Keratinocyte (primary cell): ENCODE measurements around the gene CEP63. TPM values are rescaled to one million over a fixed set of nuclear protein-coding genes. Genes with fewer than 3 reads are reported as not detected.

Experiments used
- DNase-seq: peaks from one replicate; pipeline ENCODE4 v3.0.0-alpha.2; 2011; ENCODE audit warnings: low read depth, missing footprints, low spot score
- FAIRE-seq: peaks from 2 replicates; lab custom pipeline; 2011; peaks lifted over from hg19 to GRCh38; lab: Jason Lieb, UNC
- H2AFZ ChIP-seq: 2 replicates; pipeline ENCODE4 v1.6.0; 2012; ENCODE audit warnings: low read length, control low read depth, inconsistent platforms; ENCODE audit not compliant: control insufficient read depth
- H3K27ac ChIP-seq: 2 replicates; pipeline ENCODE4 v1.5.1; 2011; ENCODE audit warnings: low read length; ENCODE audit not compliant: control insufficient read depth, insufficient read depth
- H3K27me3 ChIP-seq: 3 replicates; pipeline ENCODE4 v1.6.0; 2011; ENCODE audit warnings: low read length; ENCODE audit not compliant: control insufficient read depth, insufficient read depth; ENCODE audit errors: extremely low read depth
- H3K36me3 ChIP-seq, 2 experiments: 2 replicates in 1 of 2; 3 replicates in 1 of 2; pipeline ENCODE4 v1.5.1; 2011; ENCODE audit warnings: low read length in 2 of 2, mild to moderate bottlenecking in 1 of 2; ENCODE audit not compliant: control insufficient read depth in 2 of 2, insufficient read depth in 2 of 2; ENCODE audit errors: extremely low read depth in 1 of 2
- H3K4me1 ChIP-seq: 3 replicates; pipeline ENCODE4 v1.5.1; 2011; ENCODE audit warnings: low read length; ENCODE audit not compliant: control insufficient read depth, insufficient read depth; ENCODE audit errors: extremely low read depth
- H3K4me2 ChIP-seq: 3 replicates; pipeline ENCODE4 v1.6.0; 2011; ENCODE audit warnings: low read depth, low read length; ENCODE audit not compliant: control insufficient read depth, insufficient read depth; ENCODE audit errors: extremely low read depth
- H3K4me3 ChIP-seq, 3 experiments: fragments of 200-600 bp in 1 of 3; sonication (generic) in 1 of 3; 2 replicates in 2 of 3; 3 replicates in 1 of 3; pipeline ENCODE4 v1.5.1; 2011 to 2016; ENCODE audit warnings: low read length in 3 of 3, mild to moderate bottlenecking in 3 of 3, control low read depth in 2 of 3, inconsistent platforms in 1 of 3, low read depth in 1 of 3, mixed read lengths in 1 of 3, mixed run types in 1 of 3, moderate library complexity in 1 of 3; ENCODE audit not compliant: control insufficient read depth in 2 of 3, insufficient read depth in 2 of 3; ENCODE audit errors: extremely low read depth in 1 of 3
- H3K79me2 ChIP-seq: 2 replicates; pipeline ENCODE4 v1.6.0; 2012; ENCODE audit warnings: low read length; ENCODE audit not compliant: control insufficient read depth, insufficient read depth
- H3K9ac ChIP-seq: 3 replicates; pipeline ENCODE4 v1.6.0; 2011; ENCODE audit warnings: low read length; ENCODE audit not compliant: control insufficient read depth, insufficient read depth; ENCODE audit errors: extremely low read depth
- H3K9me1 ChIP-seq: 3 replicates; pipeline ENCODE4 v1.6.0; 2011; ENCODE audit warnings: low read length; ENCODE audit not compliant: control insufficient read depth, insufficient read depth; ENCODE audit errors: extremely low read depth
- H3K9me3 ChIP-seq: 2 replicates; pipeline ENCODE4 v1.5.1; 2012; ENCODE audit warnings: low read depth, low read length; ENCODE audit not compliant: control insufficient read depth
- H4K20me1 ChIP-seq: 3 replicates; pipeline ENCODE4 v1.6.0; 2011; ENCODE audit warnings: low read length; ENCODE audit not compliant: control insufficient read depth, insufficient read depth; ENCODE audit errors: extremely low read depth
- CTCF ChIP-seq, 3 experiments: IDR thresholded peaks in 1 of 3; conservative IDR thresholded peaks in 1 of 3; optimal IDR thresholded peaks in 1 of 3; 2 replicates in 2 of 3; 3 replicates in 1 of 3; pipeline versions ENCODE3 to v1.5.1; 2011; ENCODE audit warnings: low read length in 3 of 3, mild to moderate bottlenecking in 3 of 3, moderate library complexity in 2 of 3, control low read depth in 1 of 3, inconsistent platforms in 1 of 3; ENCODE audit not compliant: insufficient read depth in 2 of 3; ENCODE audit errors: extremely low read depth in 1 of 3
- EZH2 ChIP-seq: IDR thresholded peaks from one replicate; pipeline ENCODE4 v1.6.1; 2012; ENCODE audit warnings: inconsistent platforms, mild to moderate bottlenecking, low read length, moderate library complexity
- dilution Hi-C: fragments of 300-500 bp; cut with MboI; formaldehyde crosslinking; loops from one replicate; pipeline ENCODE4 v1.7.0; 2020; ENCODE audit warnings: low sequenced_read_pairs; ENCODE audit not compliant: extremely low pct_ligation_motif_present
- polyA plus RNA-seq, 5 experiments: library from polyadenylated mRNA; depleted of rRNA in 3 of 5; stranded (reverse) in 3 of 5; stranded (forward) in 1 of 5; unstranded in 1 of 5; fragments of >200 nt; gene quantifications; 1 replicate in 1 of 5; 2 replicates in 3 of 5; 3 replicates in 1 of 5; pipeline versions ENCODE4 v1.2.1 to v1.2.3, GENCODE V29; 2011 to 2012; ENCODE audit warnings: missing spikeins in 2 of 5, low read depth in 1 of 5, low replicate concordance in 1 of 5

CEP63 gene
- polyA plus RNA-seq, 1 donor (not counting 4 experiments of a cell fraction or from before 2014, with no cell fraction given), result 10.1 TPM

- Histone ChIP-seq H3K79me2 (no peaks in the 10 kb centered on the region), H3K9me1 (no peaks in the 10 kb centered on the region), H3K27ac (no peak overlapping the region), H3K27me3 (peaks cover 3% of the 10 kb centered on the region), H3K36me3 (no peaks in the 10 kb centered on the region), H2AFZ (no peak overlapping the region), H3K9ac (no peak overlapping the region), H3K4me3 (no peak overlapping the region), H3K4me1 (no peaks in the 10 kb centered on the region), H3K4me2 (no peak overlapping the region), H3K9me3 (no peaks in the 10 kb centered on the region), H4K20me1 (no peaks in the 10 kb centered on the region)
- TF ChIP-seq CTCF (optimal IDR thresholded peaks at IDR 0.05 in 1 of 3, IDR thresholded peaks at IDR 0.05 in 1 of 3, conservative IDR thresholded peaks at IDR 0.05 in 1 of 3; ENCODE audit: extremely low read depth in 1 of 3, insufficient read depth in 2 of 3, low read length in 3 of 3), result no peak
- no peak for TF ChIP-seq EZH2
- dilution Hi-C loops, result no loop called here
- no peak for DNase-seq
- no peak for FAIRE-seq
These were observed 124.1 kb downstream of the CEP63 start for GRCh38 chr3:134609821-134610431.

- TF ChIP-seq EZH2, result no peak
- no peak for TF ChIP-seq CTCF (optimal IDR thresholded peaks at IDR 0.05 in 1 of 3, IDR thresholded peaks at IDR 0.05 in 1 of 3, conservative IDR thresholded peaks at IDR 0.05 in 1 of 3; ENCODE audit: extremely low read depth in 1 of 3, insufficient read depth in 2 of 3, low read length in 3 of 3)
- no peak overlapping the region for H3K27ac ChIP-seq
- no peaks in the 10 kb centered on the region for H3K36me3 ChIP-seq
- no peaks in the 10 kb centered on the region for H3K9me1 ChIP-seq
- H3K4me3 ChIP-seq, result no peak overlapping the region
- dilution Hi-C loops, result no loop called here
- H3K9ac ChIP-seq, result no peak overlapping the region
- H3K4me2 ChIP-seq, result no peak overlapping the region
- FAIRE-seq (no peak), DNase-seq (no peak)
- H3K9me3 ChIP-seq, result no peaks in the 10 kb centered on the region
- H3K79me2 ChIP-seq, result no peaks in the 10 kb centered on the region
- H2AFZ ChIP-seq, result no peak overlapping the region
- H3K4me1 ChIP-seq, result no peaks in the 10 kb centered on the region
- peaks cover 3% of the 10 kb centered on the region for H3K27me3 ChIP-seq
- no peaks in the 10 kb centered on the region for H4K20me1 ChIP-seq
These were observed 124.9 kb downstream of the CEP63 start for GRCh38 chr3:134610432-134611385.
